PC-3 (cell line): Measurements from ENCODE around the gene PRR16.

ENCODE experiments used
- EZH2 ChIP-seq: fragments of 300-600 bp; sonication (generic); IDR thresholded peaks from one replicate; pipeline ENCODE4 v1.6.1; 2017; ENCODE audit warnings: antibody characterized with exemption, mild to moderate bottlenecking, low read length; ENCODE audit not compliant: unreplicated experiment
- EZH2phosphoT487 ChIP-seq: fragments of 300-600 bp; sonication (generic); IDR thresholded peaks from 2 replicates; pipeline ENCODE4 v1.6.1; 2018; ENCODE audit warnings: mild to moderate bottlenecking, antibody characterized with exemption, low read length, borderline replicate concordance
- TF ChIP-seq, protein P1 (sequence below): fragments of 300-600 bp; sonication (generic); conservative IDR thresholded peaks from 2 replicates; pipeline ENCODE4 v1.5.1; 2017; ENCODE audit warnings: antibody characterized with exemption, low read depth, mild to moderate bottlenecking, low read length

DNA sequence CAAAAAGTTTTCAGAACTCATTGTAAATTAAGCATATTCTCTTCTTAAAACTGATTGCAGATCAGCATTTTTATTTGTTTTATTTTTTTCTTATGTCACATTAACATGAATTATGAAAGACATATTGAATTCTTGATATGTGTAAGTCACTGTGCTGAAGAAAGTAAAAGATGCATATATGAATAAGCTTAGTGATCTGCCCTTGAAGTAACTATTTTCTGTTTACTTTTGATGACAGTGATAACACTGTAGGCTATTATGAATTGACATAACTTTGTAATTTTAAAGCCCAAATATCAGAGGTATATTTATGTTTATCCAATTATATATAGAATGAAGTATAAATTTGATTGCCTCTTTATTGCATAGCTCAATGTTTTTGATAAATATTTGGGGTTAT, 8.8 kb downstream of the PRR16 start:
- no peak for TF ChIP-seq EZH2phosphoT487
- TF ChIP-seq, protein P1, sequence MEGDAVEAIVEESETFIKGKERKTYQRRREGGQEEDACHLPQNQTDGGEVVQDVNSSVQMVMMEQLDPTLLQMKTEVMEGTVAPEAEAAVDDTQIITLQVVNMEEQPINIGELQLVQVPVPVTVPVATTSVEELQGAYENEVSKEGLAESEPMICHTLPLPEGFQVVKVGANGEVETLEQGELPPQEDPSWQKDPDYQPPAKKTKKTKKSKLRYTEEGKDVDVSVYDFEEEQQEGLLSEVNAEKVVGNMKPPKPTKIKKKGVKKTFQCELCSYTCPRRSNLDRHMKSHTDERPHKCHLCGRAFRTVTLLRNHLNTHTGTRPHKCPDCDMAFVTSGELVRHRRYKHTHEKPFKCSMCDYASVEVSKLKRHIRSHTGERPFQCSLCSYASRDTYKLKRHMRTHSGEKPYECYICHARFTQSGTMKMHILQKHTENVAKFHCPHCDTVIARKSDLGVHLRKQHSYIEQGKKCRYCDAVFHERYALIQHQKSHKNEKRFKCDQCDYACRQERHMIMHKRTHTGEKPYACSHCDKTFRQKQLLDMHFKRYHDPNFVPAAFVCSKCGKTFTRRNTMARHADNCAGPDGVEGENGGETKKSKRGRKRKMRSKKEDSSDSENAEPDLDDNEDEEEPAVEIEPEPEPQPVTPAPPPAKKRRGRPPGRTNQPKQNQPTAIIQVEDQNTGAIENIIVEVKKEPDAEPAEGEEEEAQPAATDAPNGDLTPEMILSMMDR: no peak
- TF ChIP-seq EZH2: no peak
